GM19239 (cell line): Measurements from ENCODE around the gene RAP1GDS1.
A peak's percentile ranks its signal among the peaks of the same experiment; 100 is the strongest.
"Not testable (repeated sequence)": the region's sequence is repeated elsewhere in the genome, so short reads cannot be mapped to it uniquely, and the experiment has no call there.

Experiments
- DNase-seq: peaks from one replicate; pipeline ENCODE4 v3.0.0; 2011; ENCODE audit warnings: low spot score; ENCODE audit not compliant: insufficient read length
- FAIRE-seq: peaks from 2 replicates; lab custom pipeline; 2011; peaks lifted over from hg19 to GRCh38; lab: Jason Lieb, UNC

RAP1GDS1 gene

GRCh38 chr4:98285676-98286075 is 24.5 kb downstream of the RAP1GDS1 start:
- no peak for DNase-seq
- no peak for FAIRE-seq

GRCh38 chr4:98287328-98287727 is 26.1 kb downstream of the RAP1GDS1 start:
- FAIRE-seq (peak; percentile 51), DNase-seq (no peak)

GRCh38 chr4:98288671-98289070 is 27.5 kb downstream of the RAP1GDS1 start:
- peak; percentile 87 for FAIRE-seq
- not testable (repeated sequence) for DNase-seq

- no peak for DNase-seq
These were observed 28.2 kb downstream of the RAP1GDS1 start for GRCh38 chr4:98289375-98289774.

GRCh38 chr4:98290511-98290910 is 29.3 kb downstream of the RAP1GDS1 start:
- no peak for FAIRE-seq
- DNase-seq = no peak

More at GRCh38 chr4:98289375-98289774, 28.2 kb downstream of the RAP1GDS1 start:
- peak; percentile 74 for FAIRE-seq

- no peak for DNase-seq
- FAIRE-seq = no peak
These were observed 32.1 kb downstream of the RAP1GDS1 start for GRCh38 chr4:98293104-98293887.

- DNase-seq = no peak
- FAIRE-seq = no peak
These were observed 36.8 kb downstream of the RAP1GDS1 start for GRCh38 chr4:98298022-98298421.

GRCh38 chr4:98300706-98301105 is 39.5 kb downstream of the RAP1GDS1 start:
- no peak for FAIRE-seq
- DNase-seq = no peak

- DNase-seq = no peak
- FAIRE-seq = no peak
These were observed 44.4 kb downstream of the RAP1GDS1 start for GRCh38 chr4:98305576-98305975.

- DNase-seq (no peak), FAIRE-seq (no peak)
These were observed 49.7 kb downstream of the RAP1GDS1 start for GRCh38 chr4:98310867-98311266.

- FAIRE-seq (no peak), DNase-seq (no peak)
These were observed 50.5 kb downstream of the RAP1GDS1 start for GRCh38 chr4:98311656-98312055.

- no peak for FAIRE-seq
- DNase-seq = no peak
These were observed 53.8 kb downstream of the RAP1GDS1 start for GRCh38 chr4:98314791-98315565.

GRCh38 chr4:98318521-98318920 is 57.3 kb downstream of the RAP1GDS1 start:
- FAIRE-seq (no peak), DNase-seq (no peak)

- no peak for DNase-seq
- FAIRE-seq = no peak
These were observed 57.8 kb downstream of the RAP1GDS1 start for GRCh38 chr4:98319021-98319420.

GRCh38 chr4:98326168-98326567 is 65.0 kb downstream of the RAP1GDS1 start:
- no peak for DNase-seq
- FAIRE-seq = no peak

GRCh38 chr4:98327694-98328093 is 66.5 kb downstream of the RAP1GDS1 start:
- no peak for DNase-seq
- no peak for FAIRE-seq

- FAIRE-seq, DNase-seq: not testable (repeated sequence)
These were observed 68.9 kb downstream of the RAP1GDS1 start for GRCh38 chr4:98329879-98330640.

GRCh38 chr4:98332017-98332416 is 70.8 kb downstream of the RAP1GDS1 start:
- FAIRE-seq (no peak), DNase-seq (no peak)

- no peak for FAIRE-seq
- DNase-seq = no peak
These were observed 73.3 kb downstream of the RAP1GDS1 start for GRCh38 chr4:98334461-98334860.

- FAIRE-seq (no peak), DNase-seq (no peak)
These were observed 77.7 kb downstream of the RAP1GDS1 start for GRCh38 chr4:98338761-98339438.
